ENCODE data around the gene RHOU.

Gene RHOU

DNA sequence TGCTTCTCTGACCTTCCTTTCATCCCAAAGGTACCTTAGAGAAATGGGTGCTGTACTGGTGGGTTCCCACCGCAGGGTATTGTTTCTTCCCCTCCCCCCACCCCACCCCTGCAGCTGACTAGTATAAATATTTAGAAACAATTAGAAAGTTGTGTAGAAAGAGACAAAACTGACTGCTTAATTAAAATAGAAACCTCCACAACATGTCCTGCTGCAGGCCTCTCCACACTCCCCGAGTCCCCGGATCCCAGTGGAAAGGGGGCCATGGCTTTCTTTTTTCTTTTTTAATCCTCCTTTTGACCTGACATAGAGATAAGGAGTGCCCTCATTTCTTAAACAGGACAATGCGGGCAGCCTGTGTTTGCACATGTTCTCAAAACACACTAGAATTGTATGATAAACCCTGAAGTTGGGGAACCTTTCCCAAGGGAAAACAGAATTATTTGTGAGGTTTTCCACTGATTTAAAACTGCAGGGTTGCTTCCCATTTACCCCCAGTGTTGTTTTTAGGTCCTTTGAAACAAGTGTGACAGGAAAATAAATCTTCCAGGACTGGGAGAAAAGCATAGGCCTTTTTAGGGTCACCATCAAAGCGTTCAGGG lies 1.7 kb downstream of the RHOU start:
- TF ChIP-seq POLR2AphosphoS5 (IDR thresholded peaks at IDR 0.05; ENCODE audit: low read depth, low read length) (no peak), FOXP2 (optimal IDR thresholded peaks at IDR 0.05; ENCODE audit: borderline replicate concordance, extremely low read depth, extremely low read length, insufficient read depth) (no peak), SIN3A (IDR thresholded peaks at IDR 0.05; ENCODE audit: borderline replicate concordance, insufficient read depth, low read length) (no peak), TAF1 (IDR thresholded peaks at IDR 0.05; ENCODE audit: borderline replicate concordance, insufficient read depth, low read length) (no peak)
- TF ChIP-seq, protein P1, sequence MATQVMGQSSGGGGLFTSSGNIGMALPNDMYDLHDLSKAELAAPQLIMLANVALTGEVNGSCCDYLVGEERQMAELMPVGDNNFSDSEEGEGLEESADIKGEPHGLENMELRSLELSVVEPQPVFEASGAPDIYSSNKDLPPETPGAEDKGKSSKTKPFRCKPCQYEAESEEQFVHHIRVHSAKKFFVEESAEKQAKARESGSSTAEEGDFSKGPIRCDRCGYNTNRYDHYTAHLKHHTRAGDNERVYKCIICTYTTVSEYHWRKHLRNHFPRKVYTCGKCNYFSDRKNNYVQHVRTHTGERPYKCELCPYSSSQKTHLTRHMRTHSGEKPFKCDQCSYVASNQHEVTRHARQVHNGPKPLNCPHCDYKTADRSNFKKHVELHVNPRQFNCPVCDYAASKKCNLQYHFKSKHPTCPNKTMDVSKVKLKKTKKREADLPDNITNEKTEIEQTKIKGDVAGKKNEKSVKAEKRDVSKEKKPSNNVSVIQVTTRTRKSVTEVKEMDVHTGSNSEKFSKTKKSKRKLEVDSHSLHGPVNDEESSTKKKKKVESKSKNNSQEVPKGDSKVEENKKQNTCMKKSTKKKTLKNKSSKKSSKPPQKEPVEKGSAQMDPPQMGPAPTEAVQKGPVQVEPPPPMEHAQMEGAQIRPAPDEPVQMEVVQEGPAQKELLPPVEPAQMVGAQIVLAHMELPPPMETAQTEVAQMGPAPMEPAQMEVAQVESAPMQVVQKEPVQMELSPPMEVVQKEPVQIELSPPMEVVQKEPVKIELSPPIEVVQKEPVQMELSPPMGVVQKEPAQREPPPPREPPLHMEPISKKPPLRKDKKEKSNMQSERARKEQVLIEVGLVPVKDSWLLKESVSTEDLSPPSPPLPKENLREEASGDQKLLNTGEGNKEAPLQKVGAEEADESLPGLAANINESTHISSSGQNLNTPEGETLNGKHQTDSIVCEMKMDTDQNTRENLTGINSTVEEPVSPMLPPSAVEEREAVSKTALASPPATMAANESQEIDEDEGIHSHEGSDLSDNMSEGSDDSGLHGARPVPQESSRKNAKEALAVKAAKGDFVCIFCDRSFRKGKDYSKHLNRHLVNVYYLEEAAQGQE (IDR thresholded peaks at IDR 0.05; ENCODE audit: insufficient read depth in 1 of 2, low read depth in 2 of 2, low read length in 2 of 2) = no peak

GRCh38 chr1:228737601-228738041 lies 2.3 kb downstream of the RHOU start:
- no peak for TF ChIP-seq FOXP2 (optimal IDR thresholded peaks at IDR 0.05; ENCODE audit: borderline replicate concordance, extremely low read depth, extremely low read length, insufficient read depth)
- TF ChIP-seq SIN3A (IDR thresholded peaks at IDR 0.05; ENCODE audit: borderline replicate concordance, insufficient read depth, low read length) = no peak
- TF ChIP-seq, protein P1 (IDR thresholded peaks at IDR 0.05; ENCODE audit: insufficient read depth in 1 of 2, low read depth in 2 of 2, low read length in 2 of 2) = no peak
- TF ChIP-seq POLR2AphosphoS5 (IDR thresholded peaks at IDR 0.05; ENCODE audit: low read depth, low read length) = no peak
- no peak for TF ChIP-seq TAF1 (IDR thresholded peaks at IDR 0.05; ENCODE audit: borderline replicate concordance, insufficient read depth, low read length)

- TF ChIP-seq FOXP2 (optimal IDR thresholded peaks at IDR 0.05; ENCODE audit: borderline replicate concordance, extremely low read depth, extremely low read length, insufficient read depth) (no peak), SIN3A (IDR thresholded peaks at IDR 0.05; ENCODE audit: borderline replicate concordance, insufficient read depth, low read length) (no peak), TAF1 (IDR thresholded peaks at IDR 0.05; ENCODE audit: borderline replicate concordance, insufficient read depth, low read length) (no peak), POLR2AphosphoS5 (IDR thresholded peaks at IDR 0.05; ENCODE audit: low read depth, low read length) (no peak)
- TF ChIP-seq, protein P1 (IDR thresholded peaks at IDR 0.05; ENCODE audit: insufficient read depth in 1 of 2, low read depth in 2 of 2, low read length in 2 of 2) = no peak
These were observed 4.5 kb downstream of the RHOU start for GRCh38 chr1:228739826-228740225.

GRCh38 chr1:228740543-228741317 lies 5.5 kb downstream of the RHOU start:
- TF ChIP-seq TAF1 (IDR thresholded peaks at IDR 0.05; ENCODE audit: borderline replicate concordance, insufficient read depth, low read length) = no peak
- TF ChIP-seq FOXP2 (optimal IDR thresholded peaks at IDR 0.05; ENCODE audit: borderline replicate concordance, extremely low read depth, extremely low read length, insufficient read depth) = no peak
- TF ChIP-seq SIN3A (IDR thresholded peaks at IDR 0.05; ENCODE audit: borderline replicate concordance, insufficient read depth, low read length) = no peak
- TF ChIP-seq, protein P1 (IDR thresholded peaks at IDR 0.05; ENCODE audit: insufficient read depth in 1 of 2, low read depth in 2 of 2, low read length in 2 of 2) = no peak
- TF ChIP-seq POLR2AphosphoS5 (IDR thresholded peaks at IDR 0.05; ENCODE audit: low read depth, low read length) = no peak

Measured in PFSK-1 (cell line).